GM19328 (cell line): Measurements from ENCODE around the gene ETDA.
"Not testable (repeated sequence)": the region's sequence is repeated elsewhere in the genome, so short reads cannot be mapped to it uniquely, and the experiment has no call there.

Experiments
- ATAC-seq: cut with Tn5 transposase; IDR thresholded peaks from one replicate; pipeline ENCODE4 v1.9.1; 2021; ENCODE audit warnings: mild to moderate bottlenecking, moderate library complexity; ENCODE audit not compliant: unreplicated experiment

Gene ETDA

GRCh38 chrX:135252011-135252518 is at the start of gene ETDA:
Gene ETDA, plus strand, starts transcription at chrX:135252061. Its CDS starts 1,216 bp downstream, at chrX:135253277.
- not testable (repeated sequence) for ATAC-seq

DNA sequence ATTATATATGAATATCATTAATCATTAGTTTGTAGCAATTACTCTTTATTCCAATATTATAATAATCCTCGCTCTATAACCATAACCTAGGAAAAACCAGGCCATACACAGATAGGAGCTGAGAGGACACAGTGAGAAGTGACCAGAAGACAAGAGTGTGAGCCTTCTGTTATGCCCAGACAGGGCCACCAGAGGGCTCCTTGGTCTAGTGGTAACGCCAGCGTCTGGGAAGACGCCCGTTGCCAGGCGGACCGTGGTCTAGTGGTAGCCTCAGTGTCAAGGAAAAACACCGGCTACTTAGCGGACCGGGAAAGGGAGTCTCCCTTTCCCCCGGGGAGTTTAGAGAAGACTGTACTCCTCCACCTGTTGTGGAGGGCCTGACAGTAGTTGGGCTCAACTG is 45.4 kb upstream of the ETDA start:
- not testable (repeated sequence) for ATAC-seq

DNA sequence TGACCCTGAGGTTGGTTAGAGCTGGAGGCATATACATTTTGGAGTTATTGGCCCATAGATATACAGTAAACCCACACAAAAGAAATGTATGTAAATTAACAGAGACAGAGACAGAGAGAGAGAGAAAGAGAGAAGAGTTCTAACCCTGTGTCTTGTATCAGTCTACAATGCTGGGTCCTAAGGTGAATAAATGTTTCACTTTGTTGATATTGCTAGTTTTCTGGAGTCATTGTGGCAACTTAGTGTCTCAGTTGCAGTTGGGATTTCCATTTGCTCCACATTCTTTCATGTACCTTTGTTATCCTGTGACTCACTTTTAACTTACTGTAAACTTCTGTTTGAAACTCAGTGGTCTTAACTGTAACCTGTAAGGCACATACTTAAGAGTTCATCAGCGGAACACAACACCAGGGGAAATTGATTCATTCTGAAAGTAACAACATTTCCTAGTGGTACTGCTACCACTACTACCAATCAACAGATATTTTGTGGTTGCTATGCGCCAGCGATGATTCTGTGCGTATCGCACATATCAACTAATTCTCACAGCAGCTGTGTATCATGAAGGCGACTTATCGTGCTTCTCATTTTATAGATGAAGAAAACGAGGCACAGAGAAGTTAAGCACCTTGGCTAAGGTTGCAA is 38.5 kb upstream of the ETDA start:
- ATAC-seq: no peak

DNA sequence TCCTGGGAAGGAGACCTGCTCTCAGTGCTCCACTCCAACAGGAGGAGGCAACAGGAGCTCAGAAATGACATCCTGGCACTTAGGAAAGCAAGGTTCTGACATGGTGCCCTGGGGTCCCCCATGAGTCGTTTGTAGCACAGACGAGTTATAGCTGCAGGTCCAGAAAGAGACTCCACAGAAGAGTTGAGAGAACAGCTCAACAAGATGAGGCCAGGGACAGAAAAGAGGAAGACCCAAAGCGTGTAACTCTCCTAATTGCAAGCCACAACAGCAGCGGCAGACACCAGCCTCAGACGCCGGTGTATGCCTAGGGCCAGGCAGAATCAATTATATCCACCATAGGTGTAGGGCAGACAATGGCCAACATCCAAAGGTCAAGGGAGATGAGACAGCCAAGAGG is 5.9 kb upstream of the ETDA start:
- not testable (repeated sequence) for ATAC-seq

DNA sequence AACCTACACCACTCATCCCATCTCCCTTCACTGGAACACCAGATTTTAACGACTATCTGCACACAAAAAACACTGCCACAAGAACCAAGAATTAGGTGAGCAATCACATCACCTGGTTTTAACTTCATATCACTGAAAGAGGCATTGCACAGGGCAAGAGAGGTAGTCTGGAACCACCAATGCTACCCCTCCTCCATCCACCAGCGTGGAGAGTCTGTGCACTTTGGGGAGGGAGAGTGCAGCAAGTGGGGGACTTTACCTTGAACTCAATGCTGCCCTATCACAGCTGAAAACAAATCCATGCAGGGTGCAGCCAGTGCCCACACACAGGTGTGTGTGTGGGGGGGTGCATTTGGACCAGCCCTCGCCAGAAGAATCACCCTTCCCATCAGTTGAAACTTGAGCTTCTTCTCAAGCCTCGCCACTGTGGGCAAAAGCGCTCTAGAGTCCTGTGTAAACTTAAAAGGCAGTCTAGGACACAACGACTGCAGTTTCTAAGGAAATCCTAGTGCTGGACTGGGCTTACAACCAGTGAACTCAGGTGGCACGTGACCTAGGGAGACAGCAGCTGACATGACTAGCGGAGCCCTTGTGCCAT is 4.3 kb downstream of the ETDA start:
- ATAC-seq: not testable (repeated sequence)

GRCh38 chrX:135256923-135257322 is 5.1 kb downstream of the ETDA start:
- no peak for ATAC-seq

DNA sequence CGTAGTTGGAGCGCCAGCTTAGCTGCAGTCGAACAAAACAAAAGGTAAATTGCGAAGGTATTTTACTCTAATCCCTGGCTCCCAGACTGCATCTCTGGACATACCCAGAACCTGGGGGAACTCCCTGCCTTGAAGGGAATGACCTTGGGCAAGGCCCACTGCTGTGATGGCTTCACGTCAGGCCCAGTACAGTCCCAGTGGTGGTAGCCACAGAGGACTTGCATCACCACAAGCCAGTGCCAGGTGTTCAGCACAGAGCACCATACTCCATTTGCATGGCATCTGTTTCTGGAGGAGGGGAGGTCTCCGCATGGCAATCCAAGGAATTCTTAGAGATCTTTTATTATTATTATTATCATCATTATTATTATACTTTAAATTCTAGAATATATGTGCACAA is 5.6 kb downstream of the ETDA start:
- no peak for ATAC-seq

GRCh38 chrX:135260976-135261375 is 9.1 kb downstream of the ETDA start:
- ATAC-seq: not testable (repeated sequence)

GRCh38 chrX:135263376-135263775 is 11.5 kb downstream of the ETDA start:
- not testable (repeated sequence) for ATAC-seq

DNA sequence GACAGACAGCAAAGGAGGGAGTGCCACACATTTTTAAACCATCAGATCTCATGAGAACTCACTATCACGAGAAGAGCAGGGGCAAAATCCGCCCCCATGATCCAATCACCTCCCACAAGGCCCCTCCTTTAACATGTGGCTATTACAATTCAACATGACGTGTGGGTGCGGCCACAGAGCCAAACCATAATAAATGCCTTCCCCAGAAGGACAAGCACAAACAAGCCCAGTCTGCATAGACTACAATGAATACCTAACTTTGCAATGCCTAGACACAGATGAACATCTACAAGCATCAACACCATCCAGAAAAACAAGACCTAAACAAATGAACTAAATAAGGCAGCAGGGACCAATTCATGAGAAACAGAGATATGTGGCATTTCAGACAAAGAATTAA is 12.3 kb downstream of the ETDA start:
- no peak for ATAC-seq

- ATAC-seq: no peak
Observed at GRCh38 chrX:135273162-135273561, 21.3 kb downstream of the ETDA start.

GRCh38 chrX:135275973-135276372 is 24.1 kb downstream of the ETDA start:
- no peak for ATAC-seq

GRCh38 chrX:135287266-135287823 is 35.5 kb downstream of the ETDA start:
- ATAC-seq: no peak

- peak; percentile 97 for ATAC-seq
Observed at GRCh38 chrX:135295238-135295943, 43.5 kb downstream of the ETDA start.

GRCh38 chrX:135295944-135296305 is 44.1 kb downstream of the ETDA start:
- ATAC-seq: peak; percentile 50

DNA sequence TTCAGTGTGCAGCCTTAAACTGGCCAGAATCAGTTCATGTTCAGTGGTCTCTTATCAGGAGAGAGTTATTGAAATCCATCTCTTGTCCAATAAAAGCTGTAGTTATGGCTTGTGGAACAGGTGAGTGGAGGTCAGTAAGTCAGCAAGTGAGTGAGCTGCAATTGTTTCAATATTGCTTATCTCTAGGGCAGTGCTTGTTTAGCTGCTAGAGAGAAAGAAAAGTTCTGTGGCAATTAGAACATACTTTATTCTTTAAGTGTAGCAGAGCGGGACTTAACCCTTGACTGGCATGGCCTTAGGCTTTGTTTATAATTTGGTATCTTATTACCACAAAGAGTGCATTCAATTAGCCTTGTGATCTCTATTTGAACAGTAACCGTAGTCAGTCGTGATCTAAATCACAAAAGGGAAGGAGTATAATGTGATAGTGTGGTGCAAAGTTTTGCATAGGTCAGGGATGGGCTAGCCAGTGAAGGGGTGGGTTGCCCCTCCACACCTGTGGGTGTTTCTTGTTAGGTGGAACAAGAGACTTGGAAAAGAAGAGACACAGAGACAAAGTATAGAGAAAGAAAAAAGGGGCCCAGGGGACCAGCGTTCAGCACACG is 50.5 kb downstream of the ETDA start:
- ATAC-seq: no peak
